HG02623 (cell line): ENCODE measurements around the gene STAT3.

Experiments used
- ATAC-seq: cut with Tn5 transposase; IDR thresholded peaks from one replicate; pipeline ENCODE4 v1.9.1; 2021; ENCODE audit warnings: moderate library complexity; ENCODE audit not compliant: unreplicated experiment

The STAT3 gene

DNA sequence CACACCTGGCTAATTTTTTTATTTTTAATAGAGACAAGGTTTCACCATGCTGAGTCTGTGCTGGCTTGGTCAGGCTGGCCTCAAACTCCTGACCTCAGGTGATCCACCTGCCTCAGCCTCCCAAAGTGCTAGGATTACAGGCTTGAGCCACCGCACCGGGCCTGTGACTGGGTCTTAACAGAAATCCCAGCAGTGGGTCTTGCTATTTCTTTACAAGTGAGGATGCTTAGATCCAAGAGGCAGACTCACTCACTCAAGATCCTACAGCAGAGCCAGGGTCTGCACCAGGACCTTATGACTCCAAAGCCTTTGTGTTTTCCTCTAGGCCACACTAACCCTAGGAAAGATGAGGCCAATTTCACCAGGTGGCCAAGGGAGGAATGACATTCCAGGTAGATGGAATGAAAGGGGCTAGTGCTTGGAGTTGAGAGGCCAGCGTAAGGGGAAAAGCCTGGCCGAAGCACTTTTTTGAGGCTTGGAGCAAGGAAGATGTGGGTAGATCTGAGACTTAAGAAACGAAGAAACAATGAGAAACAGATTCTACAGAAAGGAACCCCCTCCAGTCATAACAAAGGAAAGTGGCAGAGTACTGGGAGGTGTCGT, 105.7 kb downstream of the STAT3 start:
- no peak for ATAC-seq

DNA sequence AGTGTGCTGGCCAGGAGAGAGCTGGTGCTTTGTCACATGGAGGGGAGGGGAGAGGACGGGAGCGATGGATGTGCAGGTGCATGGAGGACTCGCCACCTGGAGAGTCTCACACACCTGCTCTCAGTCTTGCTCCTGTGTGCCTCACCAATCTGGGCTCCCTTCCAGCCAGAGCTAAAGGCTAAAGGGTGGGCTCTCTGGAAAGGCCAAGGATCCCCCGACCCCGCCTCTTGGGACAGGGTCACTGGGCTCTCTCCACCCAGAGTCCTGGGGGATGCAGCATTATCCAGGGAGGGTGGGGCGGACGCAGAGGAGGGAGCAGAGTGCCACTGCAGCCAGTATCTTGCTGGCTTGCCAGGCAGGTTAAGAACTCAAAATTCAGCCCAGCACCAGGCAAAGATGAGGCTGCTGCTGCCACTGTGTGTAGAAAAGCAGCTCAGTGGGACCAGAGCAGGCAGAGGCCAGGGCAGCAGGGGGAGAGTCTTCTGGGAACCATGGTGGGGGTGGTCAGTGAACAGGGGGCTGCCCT, 106.6 kb downstream of the STAT3 start:
- ATAC-seq, result no peak

DNA sequence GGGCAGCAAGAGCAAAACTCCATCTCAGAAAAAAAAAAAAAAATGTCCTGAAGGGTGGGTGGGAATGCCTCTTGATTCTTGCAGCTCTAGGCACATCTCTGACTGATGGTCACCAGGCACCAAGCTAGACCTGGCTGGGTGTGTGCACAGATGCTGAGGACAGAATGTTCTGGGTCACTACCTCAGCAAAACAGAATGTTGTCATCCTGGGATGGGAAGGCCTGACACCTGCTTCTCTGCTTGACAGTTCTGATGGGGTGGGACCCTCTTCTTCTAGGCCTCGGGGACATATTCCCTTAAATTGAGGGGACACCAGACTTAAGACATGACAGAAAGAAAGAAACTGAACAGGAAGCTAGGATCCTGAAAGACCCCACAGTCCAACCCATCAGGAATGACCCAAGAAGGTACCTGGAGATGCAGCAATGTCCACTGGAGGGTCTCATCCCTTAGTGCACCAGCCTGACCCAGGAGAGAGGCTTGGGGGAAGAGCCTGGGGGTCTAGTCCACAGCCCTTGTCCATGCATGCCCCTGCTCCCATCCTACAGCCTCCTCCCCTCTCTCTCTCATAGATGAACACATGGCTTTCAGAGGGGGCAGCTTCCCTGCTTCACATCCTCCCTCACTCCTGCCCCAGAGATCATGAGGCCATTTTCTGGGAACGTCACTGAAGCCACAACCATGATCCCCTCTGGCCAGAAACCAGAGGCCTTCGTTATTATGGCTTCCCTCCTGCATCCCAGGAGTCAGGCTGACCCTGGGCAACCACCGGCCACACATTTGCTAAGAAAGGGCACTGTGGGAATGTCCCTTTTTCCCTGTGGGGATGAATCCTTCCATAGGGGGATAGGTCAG, 108.2 kb downstream of the STAT3 start:
- no peak for ATAC-seq

DNA sequence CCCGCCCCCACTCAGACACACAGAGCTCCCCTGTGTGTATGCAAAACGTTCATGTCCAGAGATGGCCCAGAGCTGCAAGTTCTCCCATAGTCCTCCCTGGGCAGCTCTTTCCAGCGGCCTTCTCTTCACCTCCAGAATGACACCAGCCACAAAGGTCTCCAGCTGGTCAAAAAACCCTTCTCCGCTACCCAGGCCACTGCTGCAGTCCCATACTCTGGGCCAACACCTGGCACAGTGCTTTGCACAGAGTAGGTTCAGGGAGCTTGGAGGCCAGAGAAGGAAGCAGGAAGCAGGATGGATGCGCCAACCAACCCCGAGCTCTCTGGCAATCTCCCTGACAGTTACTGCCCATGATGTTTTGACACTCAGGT, 110.9 kb downstream of the STAT3 start:
- ATAC-seq, result no peak

DNA sequence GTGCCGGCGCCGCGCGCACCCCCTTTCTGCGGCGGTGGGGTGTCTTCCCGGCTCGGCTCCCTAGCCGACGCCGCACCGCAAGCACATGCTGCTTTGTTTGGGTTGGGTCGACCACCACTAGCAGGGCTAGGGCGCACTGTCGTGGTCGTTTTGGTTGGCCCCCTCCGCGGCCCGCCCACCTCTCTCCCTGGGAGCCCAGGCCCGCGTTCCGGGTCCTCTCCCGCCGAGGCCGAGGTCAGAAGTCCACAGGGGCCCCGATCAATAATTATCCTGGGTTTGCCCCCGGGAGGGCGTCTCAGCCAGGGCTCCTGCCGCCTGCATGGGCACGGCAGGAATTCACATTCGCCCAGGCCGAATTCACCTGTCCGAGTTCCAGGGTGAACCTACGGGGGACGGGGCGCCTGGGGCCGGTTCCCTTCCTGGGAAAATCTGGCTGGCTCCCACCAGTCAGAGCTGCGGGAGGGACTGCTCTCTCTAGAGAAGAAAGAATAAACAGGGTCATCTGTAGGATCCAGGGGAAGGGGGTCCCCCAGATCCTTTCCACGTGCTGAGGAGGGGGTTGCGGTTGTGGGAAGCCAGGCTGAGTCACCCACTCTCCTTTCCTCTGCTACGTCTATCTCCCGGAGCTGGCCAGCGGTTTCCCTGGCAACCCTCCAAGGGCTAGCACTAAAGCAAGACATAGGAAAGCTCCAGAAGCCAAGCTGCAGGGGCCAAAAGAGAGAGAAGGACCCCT, 111.5 kb downstream of the STAT3 start:
- ATAC-seq, result no peak

DNA sequence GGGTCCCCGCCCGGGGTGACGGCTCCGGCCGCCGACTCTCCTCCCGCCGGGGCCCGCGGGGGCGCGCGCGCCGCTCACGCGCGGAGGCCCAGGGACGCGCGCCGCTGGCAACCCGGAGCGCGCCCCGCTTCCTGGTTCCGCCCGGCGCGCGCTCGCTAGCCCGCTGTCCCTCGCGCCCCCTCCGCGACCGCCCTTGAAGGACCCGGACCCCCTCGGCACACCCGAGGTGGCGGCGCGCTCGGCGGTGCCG, 112.0 kb downstream of the STAT3 start, which contains the start of gene STAT5B:
Gene STAT5B (minus strand): TSS at position 33 of the 250 bp plus-strand sequence. CDS start 44,264 bp downstream, outside the sequence.
- no peak for ATAC-seq

DNA sequence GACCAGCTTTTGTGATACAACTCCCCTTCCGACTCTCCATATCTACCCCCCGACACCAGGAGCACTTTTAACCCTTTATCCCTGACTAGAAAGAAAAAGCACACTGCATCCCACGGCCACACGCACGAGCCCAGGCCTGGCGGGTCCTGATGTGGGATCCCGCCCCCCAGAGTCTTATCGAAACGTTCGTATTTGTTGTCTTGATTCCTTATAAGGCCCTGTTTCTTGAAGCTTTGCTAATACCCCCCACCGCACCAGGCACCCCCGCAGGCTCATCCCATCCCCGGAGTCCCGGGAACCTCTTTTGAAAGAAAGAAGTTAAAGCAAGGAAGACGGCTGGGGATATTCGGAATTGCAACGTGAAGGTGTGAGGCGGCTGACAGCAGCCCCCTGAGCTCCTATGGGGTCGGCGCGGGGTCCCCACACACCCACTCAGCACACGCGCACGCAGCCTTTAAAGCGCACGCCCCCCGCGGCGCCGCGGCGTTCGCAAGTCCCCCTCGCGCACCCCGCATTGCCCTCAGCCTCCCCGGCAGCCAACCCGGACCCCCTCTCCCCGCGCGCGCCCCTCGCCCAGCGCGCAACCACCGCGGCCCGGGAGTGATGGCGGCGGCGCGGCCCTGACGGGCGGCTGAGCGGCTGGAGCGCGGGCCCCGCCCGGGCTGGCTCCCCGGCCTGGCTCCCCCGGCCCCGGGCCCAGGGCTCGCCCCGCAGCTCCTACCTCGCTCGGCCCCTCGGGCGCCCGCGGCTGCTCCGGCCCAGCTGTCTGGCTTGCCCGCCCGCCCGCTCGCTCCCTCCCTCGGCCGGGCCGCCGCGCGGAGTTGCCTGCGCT, 112.5 kb downstream of the STAT3 start:
- no peak for ATAC-seq

DNA sequence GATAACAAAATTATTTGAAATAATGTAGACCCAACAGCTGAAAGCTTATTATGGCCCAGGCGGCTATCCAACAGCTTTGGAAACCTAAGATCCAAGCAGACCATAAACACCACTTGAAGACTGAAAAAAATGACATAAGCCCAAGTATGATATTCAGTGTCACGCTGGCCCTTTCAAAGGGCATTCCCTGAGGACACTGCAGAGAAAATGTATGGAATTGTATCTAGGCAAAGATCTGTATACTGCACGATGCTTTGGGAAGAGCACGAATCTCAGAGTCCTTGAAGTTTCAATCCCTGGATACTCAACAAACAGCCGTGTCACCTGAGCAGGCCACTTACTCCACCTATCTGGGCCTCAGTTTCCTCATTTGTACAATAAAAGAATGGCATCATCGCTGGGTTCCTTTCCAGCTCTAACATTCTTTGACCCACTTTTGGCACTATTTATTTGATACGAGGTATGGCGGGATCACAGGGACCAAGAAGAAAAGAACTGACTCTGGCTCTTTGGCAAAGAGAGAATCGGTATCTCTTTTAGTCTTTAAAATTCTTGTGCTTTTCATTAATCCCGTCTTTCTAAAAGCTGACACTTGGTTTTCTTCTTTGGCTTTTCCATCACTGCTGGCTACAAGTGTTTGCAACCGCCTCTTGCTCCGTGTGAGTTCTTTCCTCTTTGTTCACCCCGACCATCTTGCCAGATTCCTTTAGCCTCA, 113.3 kb downstream of the STAT3 start:
- ATAC-seq, result no peak

DNA sequence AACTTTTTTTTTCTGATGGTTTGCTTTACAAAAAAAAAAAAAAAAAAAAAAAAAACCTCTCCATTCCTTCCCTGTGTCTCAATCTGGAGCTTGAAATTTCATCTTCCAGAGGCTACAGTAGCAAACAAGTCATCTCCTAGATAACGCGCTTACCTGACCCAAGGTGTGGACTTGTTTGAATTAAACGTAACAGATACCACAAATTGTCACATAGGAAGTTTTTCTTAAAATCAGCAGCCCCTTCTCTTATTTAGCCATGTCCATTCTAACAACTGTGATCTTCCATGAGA, 114.0 kb downstream of the STAT3 start:
- ATAC-seq, result no peak

DNA sequence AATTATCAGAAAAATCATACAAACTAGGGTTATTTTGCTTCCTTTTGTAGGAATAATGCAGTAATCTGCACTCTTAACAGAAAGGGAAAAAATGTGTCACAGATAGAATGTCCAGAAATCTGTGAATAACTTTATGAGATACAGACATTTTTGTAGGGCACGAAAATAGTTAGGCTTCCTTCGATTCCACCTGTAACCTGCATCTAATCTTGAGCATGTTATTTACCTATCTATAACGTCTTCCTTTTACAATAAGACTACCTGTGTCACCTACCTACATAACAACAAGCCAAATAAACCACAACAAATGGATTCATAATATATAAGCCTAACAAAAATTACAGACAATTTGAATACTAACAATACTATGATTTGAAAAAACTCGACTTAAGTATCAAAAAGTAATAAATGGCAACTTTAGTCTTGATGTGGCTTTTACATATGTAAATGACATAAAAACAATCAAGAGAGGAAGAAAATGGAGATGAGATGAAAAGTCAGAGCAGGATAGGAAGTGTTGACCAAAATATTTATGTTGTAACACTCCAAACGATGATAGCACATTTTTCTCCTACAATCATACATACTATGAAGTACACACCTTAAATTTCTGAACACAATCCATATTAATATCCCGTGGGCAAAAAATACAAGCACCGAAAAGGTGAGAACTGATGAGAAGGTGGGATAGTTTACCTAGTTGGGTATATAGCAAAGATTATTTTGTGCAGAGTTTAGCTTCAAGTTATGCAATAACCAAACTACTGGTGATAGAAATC, 114.6 kb downstream of the STAT3 start:
- ATAC-seq, result no peak

DNA sequence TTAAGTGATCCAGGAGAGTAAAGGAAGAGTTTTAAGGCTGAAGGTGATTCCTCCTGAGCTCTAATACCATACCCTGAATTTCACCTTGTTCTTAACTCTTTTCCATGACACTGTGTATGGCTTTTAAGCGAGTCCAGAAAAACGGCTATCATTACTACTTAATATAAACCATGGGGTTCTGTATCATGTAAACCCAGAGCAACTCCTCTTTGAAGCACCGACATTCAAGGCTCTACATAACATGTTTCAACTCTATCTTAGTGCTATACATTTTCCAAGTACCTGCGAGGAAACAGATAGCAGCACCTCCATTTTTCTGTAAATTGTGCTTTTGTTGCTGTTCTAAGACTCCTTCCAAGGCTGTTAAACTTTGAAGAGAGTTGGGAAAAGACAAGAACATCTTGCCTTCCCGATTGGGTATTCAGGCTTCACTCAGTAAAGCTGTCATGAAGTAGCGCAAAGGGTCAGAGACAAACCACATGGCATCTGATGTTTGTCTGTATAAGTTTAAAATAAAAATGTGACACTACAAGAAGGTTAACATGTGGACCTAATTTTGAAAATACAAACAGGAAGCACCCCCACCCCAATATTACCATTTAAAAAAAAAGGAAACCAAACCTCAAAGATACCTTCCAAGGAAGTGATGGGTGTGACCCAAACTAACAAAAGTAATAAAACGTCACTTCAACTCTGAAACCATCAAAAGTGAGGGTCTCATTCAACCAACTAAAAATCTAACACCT, 115.9 kb downstream of the STAT3 start:
- no peak for ATAC-seq

DNA sequence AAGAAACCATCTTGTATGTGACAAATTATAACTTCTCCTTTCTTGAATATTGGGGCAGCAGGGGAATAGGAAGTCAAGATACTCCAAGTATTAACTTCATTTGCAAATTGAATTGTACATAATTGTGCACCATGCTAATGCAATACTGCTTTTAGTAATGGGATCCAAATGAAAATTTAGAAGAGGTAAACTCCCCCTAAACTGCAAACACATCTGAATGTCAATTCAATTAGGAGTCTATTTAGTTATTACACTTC, 116.5 kb downstream of the STAT3 start:
- no peak for ATAC-seq

DNA sequence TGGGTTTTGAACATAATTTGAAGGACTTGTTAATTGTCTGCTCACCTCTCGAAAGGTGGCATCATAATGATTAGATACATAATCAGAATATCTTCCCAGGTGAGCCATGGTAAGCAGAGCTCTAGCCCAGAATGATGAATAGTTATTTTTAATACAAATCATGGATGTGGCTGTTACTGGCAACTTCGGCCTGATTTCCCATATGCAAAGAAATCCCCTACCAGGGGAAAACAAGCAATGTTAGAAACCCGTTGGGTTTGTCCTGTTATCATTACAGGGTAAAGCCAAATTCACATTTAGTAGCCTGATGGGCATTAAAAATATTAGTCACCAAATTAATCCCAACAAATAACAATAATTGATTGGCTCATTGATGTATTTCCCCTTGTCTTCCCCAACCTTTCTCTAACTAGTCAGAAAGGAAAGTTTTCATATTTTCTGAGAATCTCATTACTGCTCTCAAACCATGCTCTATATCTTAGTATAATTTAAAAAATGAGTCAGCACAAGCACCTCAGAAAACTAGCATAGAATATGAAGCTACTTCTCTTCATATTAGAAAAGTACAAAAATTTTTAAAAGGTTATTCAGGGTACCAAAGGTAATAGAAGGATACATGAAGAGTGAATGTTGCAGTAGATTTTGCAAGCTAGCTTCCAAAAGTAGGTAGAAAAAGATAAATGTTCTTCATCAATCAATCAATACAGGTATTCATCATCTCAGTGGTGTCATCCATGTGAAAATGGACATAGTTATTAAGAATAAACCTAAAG, 117.0 kb downstream of the STAT3 start:
- no peak for ATAC-seq

DNA sequence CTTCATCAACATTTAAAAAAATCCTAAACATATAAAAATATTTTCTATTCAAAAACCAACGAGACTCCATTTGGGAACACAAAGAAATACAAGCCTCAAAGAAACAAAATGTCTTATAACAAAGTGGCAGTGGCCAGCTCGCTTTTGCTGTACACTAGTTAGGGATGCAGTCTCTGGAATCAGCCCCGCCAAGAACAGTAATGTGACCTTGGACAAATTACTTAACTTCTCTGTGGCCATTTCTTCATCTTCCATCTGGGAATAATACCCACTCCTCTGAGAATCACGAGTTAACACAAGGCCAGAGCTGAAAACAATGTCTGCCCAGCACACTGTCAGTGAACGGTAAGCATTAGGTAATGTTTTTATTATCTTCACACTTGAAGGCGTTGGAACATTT, 117.6 kb downstream of the STAT3 start:
- ATAC-seq, result no peak

DNA sequence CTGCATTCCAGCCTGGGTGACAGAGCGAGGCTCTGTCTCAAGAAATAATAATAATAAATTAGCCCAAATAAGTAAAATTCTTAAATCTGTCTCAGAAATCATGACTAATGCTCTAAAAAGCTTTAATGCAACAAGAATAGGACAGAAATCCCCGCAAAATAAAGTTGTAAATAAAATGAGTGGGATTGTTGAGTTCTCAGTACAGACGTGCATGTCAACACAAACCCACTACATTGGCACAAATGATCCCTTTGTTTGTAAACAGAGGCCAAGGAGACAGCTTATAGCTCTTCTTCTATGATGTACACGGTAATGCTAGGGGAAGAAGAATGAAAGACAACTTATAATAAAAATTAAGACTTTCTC, 118.1 kb downstream of the STAT3 start:
- ATAC-seq, result no peak

DNA sequence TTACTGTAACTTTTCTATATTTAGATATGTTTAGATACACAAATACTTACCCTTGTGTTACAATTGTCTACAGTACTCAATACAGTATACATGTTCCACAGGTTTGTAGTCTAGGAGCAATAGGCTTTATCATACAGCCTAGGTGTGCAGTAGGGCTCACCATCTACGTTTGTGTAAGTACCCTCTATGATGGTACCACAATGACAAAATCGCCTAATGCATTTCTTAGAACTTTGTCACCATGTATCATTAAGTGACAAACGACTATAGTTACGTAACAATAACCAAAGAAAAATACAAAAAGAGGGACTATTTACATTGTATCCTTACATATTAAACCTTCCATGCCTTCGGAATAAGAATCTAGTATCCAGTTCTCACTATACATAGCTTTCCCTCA, 120.0 kb downstream of the STAT3 start:
- no peak for ATAC-seq

DNA sequence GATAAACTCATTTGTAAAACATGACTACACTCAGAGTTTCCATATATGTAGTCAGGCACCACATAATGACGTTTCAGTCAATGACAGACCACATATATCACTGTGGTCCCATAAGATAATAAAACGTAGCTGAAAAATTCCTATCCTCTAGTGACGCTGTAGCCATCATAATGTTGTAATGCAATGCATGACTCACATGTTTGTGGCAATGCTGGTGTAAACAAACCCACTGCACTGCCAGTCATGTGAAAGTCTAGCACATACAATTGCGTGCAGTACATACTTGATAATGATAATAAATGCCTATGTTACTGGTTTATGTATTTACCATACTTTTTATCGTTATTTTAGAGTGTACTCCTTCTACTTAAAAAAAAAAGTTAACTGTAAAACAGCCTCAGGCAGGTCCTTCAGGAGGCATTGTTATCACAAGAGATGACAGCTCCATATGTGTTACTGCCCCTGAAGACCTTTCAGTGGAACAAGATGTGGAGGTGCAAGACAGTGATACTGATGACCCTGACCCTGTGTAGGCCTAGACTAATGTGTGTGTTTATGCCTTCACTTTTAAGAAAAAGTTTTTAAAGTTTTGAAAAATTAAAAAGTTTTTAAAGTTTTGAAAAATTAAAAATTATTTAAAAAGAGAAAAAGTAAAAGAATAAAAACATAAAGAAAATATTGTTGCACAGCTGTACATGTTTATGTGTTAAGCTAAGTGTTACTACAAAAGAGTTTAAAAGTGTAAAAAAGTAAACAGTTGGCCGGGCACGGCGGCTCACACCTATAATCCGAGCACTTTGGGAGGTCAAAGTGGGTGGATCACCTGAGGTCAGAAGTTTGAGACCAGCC, 121.1 kb downstream of the STAT3 start:
- ATAC-seq, result no peak

DNA sequence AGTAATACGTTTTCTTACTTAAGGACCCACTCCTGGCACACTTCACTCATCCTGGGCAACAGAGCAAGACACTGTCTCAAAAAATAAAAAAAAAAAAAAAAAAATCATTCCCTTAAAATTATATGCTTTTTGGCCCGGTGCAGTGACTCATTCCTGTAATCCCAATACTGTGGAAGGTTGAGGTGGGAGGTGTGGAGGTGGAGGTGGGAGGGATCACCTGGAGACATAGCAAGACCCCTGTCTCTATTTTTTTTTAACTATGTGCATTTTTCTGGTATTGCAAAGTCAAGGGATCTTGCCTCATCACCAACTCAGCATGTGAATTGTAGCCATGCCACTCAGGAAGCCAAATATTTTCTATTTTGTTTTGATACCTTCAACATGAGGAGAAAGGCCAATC, 121.8 kb downstream of the STAT3 start:
- no peak for ATAC-seq
